ENCODE results near the gene ANKRD29. TPM values are rescaled to one million over a fixed set of nuclear protein-coding genes. Genes with fewer than 3 reads are reported as not detected.

The ANKRD29 gene
- total and polyA plus RNA-seq, 2 of the 4 experiments (the other 2 are of a cell fraction) = 0.18 to 0.31 TPM

GRCh38 chr18:23553887-23554286 lies 108.8 kb downstream of the ANKRD29 start:
- Histone ChIP-seq H3K9me3 (ENCODE audit: control insufficient read depth, insufficient read depth, low read length) (no peaks in the 10 kb centered on the region), H3K36me3 (ENCODE audit: control insufficient read depth, insufficient read depth, low read length) (peaks cover 44% of the 10 kb centered on the region), H3K27me3 (ENCODE audit: control insufficient read depth, insufficient read depth, low read length) (no peaks in the 10 kb centered on the region), H4K91ac (ENCODE audit: insufficient read depth, low read depth, low read length) (no peak overlapping the region), H4K5ac (ENCODE audit: low read depth, low read length) (no peak overlapping the region), H2BK20ac (ENCODE audit: low read depth, low read length) (no peak overlapping the region), H2BK120ac (ENCODE audit: low read depth, low read length) (no peak overlapping the region), H3K14ac (replicated peaks; ENCODE audit: low read depth, low read length) (no peak overlapping the region), H3K4me2 (ENCODE audit: low read depth, low read length) (no peak overlapping the region), H2BK15ac (ENCODE audit: low read depth, low read length) (no peak overlapping the region), H3K4me1 (ENCODE audit: control insufficient read depth, insufficient read depth, low read length) (no peaks in the 10 kb centered on the region), H3K27ac (ENCODE audit: insufficient read depth, low read length) (no peak overlapping the region), H3K18ac (ENCODE audit: low read depth, low read length) (no peak overlapping the region), H3K9ac (ENCODE audit: low read depth, low read length) (no peak overlapping the region), H2BK5ac (ENCODE audit: low read depth, low read length, poor library complexity, severe bottlenecking) (no peak overlapping the region), H2AK5ac (ENCODE audit: low read depth, low read length) (no peak overlapping the region), H3K4ac (ENCODE audit: low read depth, low read length) (no peak overlapping the region), H3K79me1 (ENCODE audit: low read depth in 1 of 2, low read length in 2 of 2) (peaks cover 0 to 3% of the 10 kb centered on the region in 2 experiments; a peak in 1 of 4 replicates), H3K9me1 (ENCODE audit: insufficient read depth, low read length) (peaks cover 3% of the 10 kb centered on the region; the same call in 1 of the 2 replicates), H4K8ac (ENCODE audit: low read depth in 2 of 2, low read length in 2 of 2) (no peak overlapping the region), H4K20me1 (ENCODE audit: insufficient read depth, low read length) (no peaks in the 10 kb centered on the region), H3K4me3 (ENCODE audit: insufficient read depth, low read depth, low read length) (no peak overlapping the region), H2AK9ac (replicated peaks; ENCODE audit: low read depth, low read length, poor library complexity) (no peak overlapping the region), H3K23ac (ENCODE audit: low read depth, low read length) (no peak overlapping the region), H3K56ac (ENCODE audit: extremely low read depth, insufficient read depth, low read length) (no peak overlapping the region), H2AFZ (replicated peaks; ENCODE audit: low read length, poor library complexity) (no peak overlapping the region)
- DNase-seq (no peak), ATAC-seq (ENCODE audit: low read depth) (no peak)
- TF ChIP-seq MAFK (IDR thresholded peaks at IDR 0.05; ENCODE audit: low read depth, low read length) (no peak), POLR2A (IDR thresholded peaks at IDR 0.05; ENCODE audit: low read depth, low read length) (no peak), RAD21 (IDR thresholded peaks at IDR 0.05; ENCODE audit: low read length) (no peak), SMC3 (IDR thresholded peaks at IDR 0.05; ENCODE audit: low read depth, low read length) (no peak), USF2 (IDR thresholded peaks at IDR 0.05; ENCODE audit: low read depth, low read length) (no peak)
- POLR2A ChIA-PET (ENCODE audit: unreplicated experiment) = no interaction called here
- CTCF ChIA-PET = no interaction called here
- dilution Hi-C loops (cut with HindIII; ENCODE audit: low sequenced_read_pairs, unreplicated experiment) = no loop called here
- WGBS, 2 experiments (ENCODE audit: extremely low coverage in 2 of 2, insufficient read length in 1 of 2) = 90% methylated on average over 2 of the region's 6 CpGs; no CpG with 5 or more reads in 1 of the 2 experiments
- in situ Hi-C loops (cut with MboI; ENCODE audit: low sequenced_read_pairs) = no loop called here
- BruUV-seq (replicated peaks) = no TSS peak
- intact Hi-C loops (cut with micrococcal nuclease) = no loop called here

Data from IMR-90 (cell line).